HG03439 (cell line): Measurements from ENCODE around the gene AREL1.

ENCODE experiments used
- ATAC-seq: cut with Tn5 transposase; IDR thresholded peaks from one replicate; pipeline ENCODE4 v1.9.1; 2021; ENCODE audit warnings: mild to moderate bottlenecking, moderate library complexity; ENCODE audit not compliant: unreplicated experiment

AREL1 gene

GRCh38 chr14:74697976-74698375 lies 14.9 kb downstream of the AREL1 start:
- ATAC-seq, result no peak

- no peak for ATAC-seq
These were observed 15.3 kb downstream of the AREL1 start for GRCh38 chr14:74697543-74697942.

- no peak for ATAC-seq
These were observed 15.9 kb downstream of the AREL1 start for GRCh38 chr14:74697011-74697410.

GRCh38 chr14:74695406-74695805 lies 17.5 kb downstream of the AREL1 start:
- no peak for ATAC-seq

GRCh38 chr14:74693191-74693590 lies 19.7 kb downstream of the AREL1 start:
- ATAC-seq, result no peak

- no peak for ATAC-seq
These were observed 21.4 kb downstream of the AREL1 start for GRCh38 chr14:74691456-74691855.

GRCh38 chr14:74685921-74686678 lies 26.8 kb downstream of the AREL1 start:
- no peak for ATAC-seq

GRCh38 chr14:74685056-74685455 lies 27.8 kb downstream of the AREL1 start:
- ATAC-seq, result no peak

- no peak for ATAC-seq
These were observed 28.4 kb downstream of the AREL1 start for GRCh38 chr14:74684434-74684833.

- no peak for ATAC-seq
These were observed 29.5 kb downstream of the AREL1 start for GRCh38 chr14:74683406-74683805.

- ATAC-seq, result no peak
These were observed 30.5 kb downstream of the AREL1 start for GRCh38 chr14:74682169-74682952.

- no peak for ATAC-seq
These were observed 37.7 kb downstream of the AREL1 start for GRCh38 chr14:74675219-74675618.

GRCh38 chr14:74673768-74674167 lies 39.1 kb downstream of the AREL1 start:
- ATAC-seq, result no peak

- no peak for ATAC-seq
These were observed 41.1 kb downstream of the AREL1 start for GRCh38 chr14:74671789-74672188.

- ATAC-seq, result no peak
These were observed 42.0 kb downstream of the AREL1 start for GRCh38 chr14:74670726-74671411.

GRCh38 chr14:74669846-74670245 lies 43.0 kb downstream of the AREL1 start:
- ATAC-seq, result no peak

GRCh38 chr14:74669256-74669655 lies 43.6 kb downstream of the AREL1 start:
- ATAC-seq, result no peak

GRCh38 chr14:74667758-74668157 lies 45.1 kb downstream of the AREL1 start:
- ATAC-seq, result no peak

- no peak for ATAC-seq
These were observed 48.2 kb downstream of the AREL1 start for GRCh38 chr14:74664717-74665116.

GRCh38 chr14:74663884-74664283 lies 49.0 kb downstream of the AREL1 start:
- no peak for ATAC-seq

- no peak for ATAC-seq
These were observed 51.0 kb downstream of the AREL1 start for GRCh38 chr14:74661726-74662450.
